Measurements from ENCODE around the gene RETREG3.

DNA sequence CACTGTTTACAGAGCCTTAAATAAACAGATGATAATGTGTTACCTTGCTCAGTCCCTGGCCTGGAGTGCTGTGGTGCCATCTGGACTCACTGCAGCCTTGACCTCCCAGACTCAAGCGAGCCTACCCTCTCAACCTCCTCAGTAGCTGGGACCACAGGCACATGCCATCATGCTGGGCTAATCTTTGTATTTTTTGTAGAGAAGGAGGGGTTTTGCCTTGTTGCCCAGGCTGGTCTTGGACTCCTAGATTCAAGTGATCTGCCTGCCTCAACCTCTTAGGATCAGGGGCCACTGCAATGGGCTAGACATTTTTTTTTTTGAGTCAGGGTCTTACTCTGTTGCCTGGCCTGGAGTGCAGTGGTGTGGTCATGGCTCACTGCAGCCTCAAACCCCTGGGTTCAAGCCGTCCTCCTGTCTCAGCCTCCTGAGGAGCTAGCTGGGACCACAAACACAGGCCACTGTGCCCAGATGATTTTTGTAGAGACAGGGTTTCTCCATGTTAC, 78.2 kb downstream of the RETREG3 start:
- TF ChIP-seq, protein P1, sequence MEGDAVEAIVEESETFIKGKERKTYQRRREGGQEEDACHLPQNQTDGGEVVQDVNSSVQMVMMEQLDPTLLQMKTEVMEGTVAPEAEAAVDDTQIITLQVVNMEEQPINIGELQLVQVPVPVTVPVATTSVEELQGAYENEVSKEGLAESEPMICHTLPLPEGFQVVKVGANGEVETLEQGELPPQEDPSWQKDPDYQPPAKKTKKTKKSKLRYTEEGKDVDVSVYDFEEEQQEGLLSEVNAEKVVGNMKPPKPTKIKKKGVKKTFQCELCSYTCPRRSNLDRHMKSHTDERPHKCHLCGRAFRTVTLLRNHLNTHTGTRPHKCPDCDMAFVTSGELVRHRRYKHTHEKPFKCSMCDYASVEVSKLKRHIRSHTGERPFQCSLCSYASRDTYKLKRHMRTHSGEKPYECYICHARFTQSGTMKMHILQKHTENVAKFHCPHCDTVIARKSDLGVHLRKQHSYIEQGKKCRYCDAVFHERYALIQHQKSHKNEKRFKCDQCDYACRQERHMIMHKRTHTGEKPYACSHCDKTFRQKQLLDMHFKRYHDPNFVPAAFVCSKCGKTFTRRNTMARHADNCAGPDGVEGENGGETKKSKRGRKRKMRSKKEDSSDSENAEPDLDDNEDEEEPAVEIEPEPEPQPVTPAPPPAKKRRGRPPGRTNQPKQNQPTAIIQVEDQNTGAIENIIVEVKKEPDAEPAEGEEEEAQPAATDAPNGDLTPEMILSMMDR (IDR thresholded peaks at IDR 0.05; ENCODE audit: insufficient read depth, low read length, poor library complexity, severe bottlenecking), result no peak
- no peak for TF ChIP-seq EZH2phosphoT487 (conservative IDR thresholded peaks at IDR 0.05; ENCODE audit: low read length)

All from SU-DHL-6 (cell line).